ENCODE data around the gene BIRC2.
A peak's percentile ranks its signal among the peaks of the same experiment; 100 is the strongest.

BIRC2 gene

DNA sequence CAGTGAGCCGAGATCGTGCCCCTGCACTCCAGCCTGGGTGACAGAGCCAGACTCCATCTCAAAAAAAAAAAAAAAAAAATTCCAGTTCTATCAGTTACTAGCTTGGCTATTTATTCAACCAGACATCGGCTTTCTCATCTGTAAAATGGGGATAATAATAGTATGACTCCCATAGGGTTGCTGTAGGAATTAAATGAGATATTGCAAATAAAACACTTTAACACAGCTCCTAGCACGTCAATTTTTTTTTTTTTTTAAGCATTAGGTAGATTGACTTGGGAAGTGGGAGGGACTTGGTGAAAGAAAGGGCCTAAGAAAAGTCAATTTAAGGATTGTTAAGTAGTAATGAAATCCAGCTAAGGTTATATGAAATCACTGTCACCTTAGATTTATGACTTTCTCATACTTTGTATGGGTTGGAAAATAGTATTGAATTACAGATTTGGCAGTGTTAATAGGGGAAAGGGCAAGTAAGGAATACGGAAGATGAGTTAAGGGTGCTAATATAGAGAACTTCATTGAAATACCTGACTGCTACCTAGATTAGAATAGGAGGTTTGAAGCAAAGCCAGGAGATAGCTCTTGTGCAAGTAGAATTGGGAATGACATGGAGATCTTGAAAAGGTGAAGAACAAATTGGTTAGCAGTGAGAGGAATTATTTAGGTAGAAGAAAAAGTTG lies 28.8 kb downstream of the BIRC2 start:
- DNase-seq (ENCODE audit: low spot score) = no peak

DNA sequence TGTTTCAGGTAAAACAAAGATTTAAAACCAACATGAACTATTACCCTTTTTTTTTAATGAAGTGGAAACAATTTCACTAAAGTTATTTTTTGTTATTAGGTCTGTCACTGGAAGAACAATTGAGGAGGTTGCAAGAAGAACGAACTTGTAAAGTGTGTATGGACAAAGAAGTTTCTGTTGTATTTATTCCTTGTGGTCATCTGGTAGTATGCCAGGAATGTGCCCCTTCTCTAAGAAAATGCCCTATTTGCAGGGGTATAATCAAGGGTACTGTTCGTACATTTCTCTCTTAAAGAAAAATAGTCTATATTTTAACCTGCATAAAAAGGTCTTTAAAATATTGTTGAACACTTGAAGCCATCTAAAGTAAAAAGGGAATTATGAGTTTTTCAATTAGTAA lies 30.9 kb downstream of the BIRC2 start:
- peak; percentile 83 for DNase-seq (ENCODE audit: low spot score)

DNA sequence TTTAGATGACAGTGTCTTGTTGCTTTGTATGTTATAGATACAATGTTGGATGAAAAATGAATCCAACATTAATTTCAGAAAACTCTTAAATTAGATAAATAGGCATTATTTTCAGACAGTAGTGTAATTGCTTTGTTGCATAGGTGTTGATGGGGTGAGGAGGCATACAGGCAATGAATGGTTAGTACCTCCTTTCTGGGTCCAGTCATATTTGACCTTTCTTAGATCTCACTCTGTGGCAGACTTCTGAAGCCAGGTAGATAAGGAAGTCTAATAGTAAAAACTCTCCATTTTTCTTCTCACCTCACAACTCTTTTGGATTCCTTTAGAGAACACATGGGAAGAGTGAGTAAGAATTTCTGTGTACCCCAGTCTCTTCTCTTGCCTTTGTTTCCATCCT lies 31.8 kb downstream of the BIRC2 start:
- no peak for DNase-seq (ENCODE audit: low spot score)

DNA sequence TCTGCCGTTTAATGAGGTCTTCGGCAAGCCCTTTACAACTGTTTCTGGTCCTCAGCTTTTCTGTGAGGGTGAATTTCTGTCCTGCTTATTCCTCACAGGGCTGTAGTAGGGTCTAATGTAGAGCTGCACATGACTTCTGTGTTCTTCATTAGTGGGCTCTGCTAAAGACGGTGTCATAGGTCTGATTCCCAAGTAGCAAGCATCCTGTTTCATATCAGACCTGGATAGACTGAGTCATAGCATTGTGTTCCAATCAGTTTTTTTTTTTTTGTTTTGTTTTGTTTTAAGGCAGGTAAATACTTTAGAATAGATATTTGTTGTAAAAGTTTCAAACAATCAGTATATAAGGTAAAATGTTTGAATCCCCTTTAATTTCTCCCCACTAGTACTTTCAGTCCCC lies 35.4 kb downstream of the BIRC2 start:
- DNase-seq (ENCODE audit: low spot score) = no peak

DNA sequence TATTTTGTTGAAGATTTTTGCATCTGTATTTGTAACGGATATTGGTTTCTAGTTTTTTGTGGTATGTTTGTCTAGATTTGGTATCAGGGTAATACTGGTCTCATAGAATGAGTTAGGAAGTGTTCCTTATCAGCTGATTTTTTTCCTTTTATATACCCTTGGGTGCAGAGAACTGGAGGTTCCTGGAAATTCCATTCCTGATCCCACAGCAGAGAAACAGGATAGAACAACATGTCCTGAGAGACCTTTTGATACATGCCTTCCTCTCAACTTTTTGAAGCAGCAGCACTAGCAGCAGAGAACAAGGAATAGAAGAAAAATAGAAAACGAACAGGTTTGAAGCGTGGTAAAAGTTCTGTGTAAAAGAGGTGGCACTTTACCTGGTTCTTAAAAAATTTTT lies 36.8 kb downstream of the BIRC2 start:
- DNase-seq (ENCODE audit: low spot score) = no peak

DNA sequence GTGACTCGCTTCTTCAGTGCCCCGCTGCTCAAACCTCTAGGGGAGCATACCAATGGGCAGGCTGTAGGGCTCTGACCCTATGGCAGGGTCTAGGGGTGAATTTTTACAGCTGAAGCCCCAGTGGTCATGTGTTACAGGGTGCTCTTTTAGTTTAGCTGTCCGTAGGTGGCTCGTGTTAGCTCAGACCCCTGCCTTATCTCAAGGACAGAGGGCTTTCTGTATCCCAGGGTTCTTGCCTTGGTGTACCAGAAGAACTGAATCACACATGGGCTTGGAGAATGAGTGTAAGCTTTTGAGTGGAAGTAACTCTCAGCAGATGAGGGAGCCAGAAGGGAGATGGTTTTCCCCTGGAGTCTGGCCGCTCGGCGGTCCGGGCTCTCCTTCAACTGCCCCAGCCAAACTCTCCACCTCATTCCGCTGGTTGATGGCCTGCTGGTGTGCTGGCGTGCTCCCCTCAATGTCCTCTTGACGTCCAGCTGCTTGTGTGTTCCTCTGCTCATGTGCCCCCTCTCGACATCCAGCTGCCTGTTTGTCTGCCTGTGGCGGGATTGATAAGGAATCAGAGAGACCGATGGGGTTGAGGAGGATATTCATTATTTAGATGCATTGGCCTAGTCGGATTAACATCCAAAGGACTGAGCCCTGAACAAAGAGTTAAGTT lies 37.5 kb downstream of the BIRC2 start:
- DNase-seq (ENCODE audit: low spot score) = no peak

DNA sequence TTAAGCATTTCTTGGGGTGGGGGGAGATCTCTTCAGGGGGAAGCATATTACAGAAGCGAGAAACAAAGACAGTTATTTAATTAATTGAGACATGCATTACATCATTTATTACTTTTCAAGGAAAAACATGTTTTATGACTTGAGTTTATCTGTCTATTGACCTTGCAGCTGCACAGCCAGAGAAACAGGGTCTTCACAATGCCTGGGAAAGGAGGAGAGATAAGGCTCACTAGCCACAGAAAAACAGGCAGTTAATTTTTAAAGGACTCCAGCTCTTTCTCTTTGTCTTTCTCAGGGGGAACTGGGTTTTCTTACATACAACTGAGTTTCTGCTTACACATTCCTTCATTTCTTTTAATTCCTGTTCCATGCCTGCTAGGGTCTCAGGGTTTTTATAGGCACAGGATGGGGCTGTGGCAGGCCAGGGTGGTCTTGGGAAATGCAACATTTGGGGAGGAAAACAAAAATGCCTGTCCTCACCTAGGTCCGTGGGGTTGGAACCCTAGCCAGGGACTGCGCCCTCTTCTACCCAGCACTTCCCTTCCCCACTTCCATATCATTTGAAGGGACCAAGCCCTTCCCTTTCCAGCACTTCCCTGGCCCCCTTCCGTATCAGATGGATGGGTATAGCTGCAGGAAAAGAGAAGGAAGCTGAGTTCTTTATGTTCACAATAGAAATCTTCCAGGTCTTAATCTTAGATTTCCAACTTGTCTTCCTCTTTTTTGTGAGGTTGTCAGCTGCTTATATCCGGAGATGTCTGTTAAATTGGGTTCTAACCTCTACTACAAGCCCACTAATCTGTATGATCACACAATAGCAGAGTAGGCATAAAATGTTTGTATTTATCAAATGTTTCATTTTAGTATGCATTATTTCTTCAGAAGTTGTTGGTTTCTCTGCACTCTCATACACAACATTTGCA lies 38.3 kb downstream of the BIRC2 start:
- no peak for DNase-seq (ENCODE audit: low spot score)

DNA sequence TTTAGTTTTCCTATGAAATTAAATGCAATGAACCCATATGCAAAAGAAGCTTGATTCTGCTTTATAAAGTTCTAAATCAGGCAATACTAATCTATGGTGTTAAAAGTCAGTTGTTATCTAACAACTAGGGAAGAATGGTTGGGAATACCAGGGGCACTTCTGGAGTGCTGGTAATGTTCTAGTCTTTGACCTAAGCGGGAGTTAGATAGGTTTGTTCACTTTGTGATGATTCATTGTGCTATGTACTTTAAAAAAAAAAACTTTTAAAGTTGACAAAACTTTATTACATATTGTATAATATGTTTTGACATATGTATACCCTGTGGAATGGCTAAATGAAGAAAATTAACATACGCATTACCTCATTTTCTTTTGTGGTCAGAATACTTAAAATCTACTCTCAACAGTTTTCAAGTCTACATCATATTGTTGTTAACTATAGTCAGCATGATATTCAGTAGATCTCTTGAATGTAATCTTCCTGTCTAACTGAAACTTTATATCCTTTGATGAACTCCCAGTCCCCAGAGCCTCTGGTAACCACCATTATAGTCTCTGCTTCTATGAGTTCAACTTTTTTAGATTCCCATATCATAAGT lies 39.2 kb downstream of the BIRC2 start:
- no peak for DNase-seq (ENCODE audit: low spot score)

DNA sequence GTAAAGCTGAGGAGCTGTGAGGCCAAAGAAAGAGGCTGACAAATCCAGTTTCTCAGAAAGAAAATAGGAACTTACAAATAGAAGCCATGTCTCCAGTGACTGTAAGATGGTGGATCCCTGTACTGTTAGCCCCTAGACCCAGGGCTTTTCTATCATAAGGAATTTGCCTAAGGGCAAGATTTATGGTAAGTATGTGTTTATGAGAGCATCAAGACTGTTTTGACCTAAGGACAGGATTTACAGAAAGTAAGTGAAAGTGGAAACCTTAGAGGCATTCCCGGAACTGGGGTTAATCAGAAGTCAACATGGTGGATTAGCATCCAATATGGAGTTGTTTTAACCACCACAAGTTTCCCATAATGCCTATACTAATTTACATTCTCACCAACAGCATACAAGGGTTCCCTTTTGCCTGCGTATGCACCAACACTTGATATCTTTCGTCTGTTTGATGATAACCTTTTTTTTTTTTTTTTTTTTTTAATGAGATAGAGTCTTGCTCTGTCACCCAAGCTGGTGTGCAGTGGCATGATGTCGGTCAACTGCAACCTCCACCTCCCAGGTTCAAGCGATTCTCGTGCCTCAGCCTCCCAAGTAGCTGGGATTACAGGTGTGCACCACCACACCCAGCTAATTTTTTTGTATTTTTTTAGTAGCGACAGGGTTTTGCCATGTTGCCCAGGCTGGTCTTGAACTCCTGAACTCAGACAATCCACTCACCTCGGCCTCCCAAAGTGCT lies 40.2 kb downstream of the BIRC2 start:
- no peak for DNase-seq (ENCODE audit: low spot score)

DNA sequence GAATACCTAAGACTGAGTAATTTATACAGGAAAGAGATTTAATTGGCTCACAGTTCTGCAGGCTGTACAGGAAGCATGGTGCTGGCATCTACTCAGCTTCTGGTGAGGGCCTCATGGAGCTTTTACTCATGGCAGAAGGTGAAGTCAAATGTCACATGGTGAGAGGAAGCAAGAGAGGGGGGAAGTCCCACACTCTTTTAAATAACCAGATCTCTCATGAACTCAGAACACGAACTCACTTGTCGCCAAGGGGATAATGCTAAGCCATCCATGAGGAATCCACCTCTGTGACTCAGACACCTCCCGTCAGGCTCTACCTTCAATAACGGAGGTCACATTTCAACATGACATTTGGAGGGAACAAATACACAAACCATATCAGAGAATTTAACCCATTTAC lies 42.2 kb downstream of the BIRC2 start:
- DNase-seq (ENCODE audit: low spot score) = no peak

DNA sequence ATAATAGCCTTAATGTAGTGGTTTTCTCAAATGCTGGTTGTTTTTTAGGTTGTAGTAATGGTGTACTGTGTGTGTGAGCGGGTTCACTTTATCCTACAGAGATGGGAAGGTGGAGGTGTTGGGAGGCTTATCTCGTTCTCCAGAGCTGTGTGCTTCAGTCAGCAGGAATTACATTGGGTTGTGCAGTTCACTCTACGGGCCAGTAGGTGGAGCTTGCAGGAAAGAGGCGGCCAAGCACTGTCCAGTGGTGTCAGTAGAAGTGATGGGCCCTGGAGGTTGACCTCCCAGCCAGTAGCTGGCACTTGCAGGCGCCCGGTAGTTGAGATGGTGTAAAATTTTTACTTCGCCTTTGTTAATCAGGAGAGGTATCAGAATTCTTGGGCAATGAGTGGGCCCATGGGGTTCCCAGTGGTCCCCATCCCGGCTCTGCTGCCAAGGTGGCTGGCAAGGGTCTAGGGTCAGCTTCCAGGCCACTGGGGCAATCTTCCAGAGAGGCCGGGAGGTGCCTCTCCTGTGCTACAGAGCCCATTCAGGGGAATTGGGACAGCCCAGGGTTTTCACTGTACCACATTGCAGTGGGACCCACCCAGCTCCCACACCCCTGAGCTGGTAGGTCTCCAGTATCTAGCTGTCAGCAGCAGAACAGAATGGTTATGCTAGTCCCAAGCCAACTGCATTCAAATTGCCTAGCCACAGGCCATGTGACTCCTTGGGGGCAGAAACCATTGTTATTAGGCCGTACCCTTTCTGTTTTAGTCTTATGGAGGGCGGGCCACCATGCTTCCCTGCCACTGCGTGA lies 43.9 kb downstream of the BIRC2 start:
- DNase-seq (ENCODE audit: low spot score) = peak; percentile 42

DNA sequence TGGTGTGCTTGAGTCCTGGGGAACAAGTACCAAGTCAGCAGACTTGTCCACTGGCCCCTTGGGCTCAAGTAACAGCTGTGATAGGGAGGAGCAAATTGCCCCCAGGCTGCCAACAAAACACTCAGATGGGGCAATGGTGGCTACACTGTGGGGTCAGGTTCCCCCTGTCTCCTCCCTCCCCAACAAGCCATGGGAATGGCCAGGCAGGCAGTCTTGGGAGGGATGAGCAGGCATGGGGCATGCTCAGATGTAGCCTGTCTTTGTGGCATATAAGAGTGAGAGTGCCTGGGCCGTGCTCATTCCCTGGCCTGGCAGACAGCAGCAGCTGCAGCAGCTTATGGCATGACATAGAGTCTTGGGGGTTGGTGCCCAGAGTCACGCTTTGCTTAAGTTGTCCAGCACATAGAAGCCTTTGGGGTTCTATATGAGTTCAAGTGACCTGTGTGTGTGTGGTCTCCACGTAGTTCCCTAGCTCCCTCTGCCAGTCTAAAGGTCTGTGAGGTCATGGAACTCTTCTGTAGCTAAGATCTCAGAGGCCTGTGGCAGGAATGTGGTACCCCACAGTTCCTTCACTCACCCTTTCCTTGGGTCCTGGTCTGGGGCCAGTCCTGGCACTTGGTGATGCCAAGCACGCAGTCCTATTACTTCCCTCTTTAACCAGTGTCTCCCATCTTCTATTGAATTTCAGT lies 44.7 kb downstream of the BIRC2 start:
- DNase-seq (ENCODE audit: low spot score) = no peak

DNA sequence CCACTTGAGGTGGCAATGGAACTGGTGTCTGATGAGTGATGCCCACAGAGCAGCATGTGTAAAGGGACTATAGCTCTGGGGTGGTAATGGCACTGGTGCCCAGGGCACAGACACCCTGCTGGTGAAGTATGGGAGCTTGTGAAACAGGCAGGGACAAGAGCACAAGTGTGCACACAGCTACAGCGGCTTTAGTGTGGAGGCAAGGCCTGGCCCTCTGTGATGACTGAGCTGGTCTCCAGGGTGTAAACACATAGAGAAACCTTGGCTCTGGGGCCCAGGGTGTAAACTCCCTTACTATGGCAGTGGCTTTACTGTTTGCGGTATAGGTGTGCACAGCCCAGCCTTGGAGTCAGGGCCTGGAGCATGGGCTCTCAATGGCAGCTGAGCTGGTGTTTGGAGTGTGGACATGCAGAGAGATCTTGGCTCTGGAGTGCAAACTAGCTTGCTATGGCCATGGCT lies 46.3 kb downstream of the BIRC2 start:
- no peak for DNase-seq (ENCODE audit: low spot score)

DNA sequence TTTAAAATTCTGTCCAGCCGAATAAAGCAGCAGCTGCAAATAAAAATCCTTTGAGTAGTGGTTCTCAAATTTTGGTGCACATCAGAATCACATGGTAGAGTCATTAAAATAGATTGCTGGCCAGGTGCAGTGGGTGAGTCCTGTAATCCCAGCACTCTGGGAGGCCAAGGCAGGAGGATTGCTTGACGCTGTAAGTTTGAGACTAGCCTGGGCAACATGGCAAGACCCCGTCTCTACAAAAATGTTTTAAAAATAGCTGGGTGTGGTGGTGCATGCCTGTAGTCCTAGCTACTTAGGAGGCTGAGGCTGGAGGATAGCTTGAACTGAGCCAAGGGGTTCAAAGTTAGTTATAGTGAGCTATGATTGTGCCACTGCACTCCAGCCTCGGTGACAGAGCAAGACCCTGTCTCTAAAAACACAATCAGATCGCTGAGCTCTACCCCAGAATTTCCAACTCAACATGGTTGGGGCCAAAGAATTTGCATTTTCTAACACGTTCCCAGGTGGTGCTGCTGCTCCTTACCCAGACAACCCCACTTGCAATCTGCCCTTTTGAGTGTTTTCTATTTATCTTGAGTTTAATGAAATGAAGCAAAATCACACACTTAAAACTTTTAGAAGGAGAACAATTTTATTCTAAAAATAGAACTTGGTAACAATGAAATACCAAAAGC lies 48.8 kb downstream of the BIRC2 start:
- no peak for DNase-seq (ENCODE audit: low spot score)

DNA sequence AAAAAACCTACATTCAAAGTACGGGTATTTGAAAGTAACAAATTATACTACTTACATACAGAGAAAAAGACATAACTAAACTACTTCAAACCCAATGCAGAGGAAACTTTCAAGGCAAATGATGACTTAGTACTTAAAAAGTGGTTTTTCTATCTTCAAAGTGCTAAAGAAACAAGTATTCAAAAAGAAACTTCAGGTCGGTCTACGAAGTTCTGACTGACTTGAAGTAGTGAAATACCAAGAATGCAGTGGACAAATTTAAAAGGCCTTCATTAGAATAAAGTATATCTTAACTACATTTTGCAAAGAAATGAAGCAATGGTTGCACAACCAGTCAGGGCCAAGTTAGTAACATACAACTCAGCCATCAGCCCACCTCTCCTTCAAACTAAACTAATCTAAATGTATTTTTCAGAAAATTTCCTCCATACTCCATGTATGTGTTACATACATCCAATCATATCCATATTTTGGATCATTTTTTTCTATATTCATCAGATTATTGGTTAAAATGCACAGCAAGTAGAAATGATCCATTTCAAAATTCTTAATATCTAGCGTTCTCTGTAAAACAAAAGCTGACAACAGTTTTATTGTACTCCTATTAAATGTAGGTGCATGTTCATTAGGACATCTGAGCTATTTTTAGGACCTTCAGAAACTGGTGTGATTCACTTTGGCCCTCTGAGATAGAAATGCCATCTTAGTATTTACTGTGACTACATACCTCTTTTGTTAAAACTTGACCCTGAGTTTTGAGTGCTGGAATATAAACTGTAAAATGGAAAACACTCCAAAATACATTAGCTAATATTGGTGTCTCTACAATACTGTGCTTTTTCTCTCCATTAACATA lies 49.9 kb downstream of the BIRC2 start:
- DNase-seq (ENCODE audit: low spot score) = no peak

DNA sequence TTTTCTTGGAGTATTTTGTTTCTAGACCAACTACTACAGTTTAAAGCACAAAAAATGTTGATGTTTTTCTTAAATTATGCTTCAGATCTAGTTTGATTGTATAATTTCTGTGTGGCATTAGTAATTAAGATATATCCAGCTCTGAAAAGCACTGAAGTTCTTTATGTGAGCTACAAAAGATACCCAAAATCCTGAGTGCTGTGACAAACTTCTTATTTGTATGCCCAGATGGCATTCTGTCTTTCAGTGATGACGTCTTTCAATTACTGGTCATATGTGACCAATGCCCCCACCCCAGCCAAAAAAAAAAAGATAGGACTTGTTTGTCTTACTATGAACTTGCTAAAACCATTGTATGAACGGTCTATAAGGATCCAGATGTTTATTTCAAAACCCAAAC lies 51.3 kb downstream of the BIRC2 start:
- DNase-seq (ENCODE audit: low spot score) = no peak

DNA sequence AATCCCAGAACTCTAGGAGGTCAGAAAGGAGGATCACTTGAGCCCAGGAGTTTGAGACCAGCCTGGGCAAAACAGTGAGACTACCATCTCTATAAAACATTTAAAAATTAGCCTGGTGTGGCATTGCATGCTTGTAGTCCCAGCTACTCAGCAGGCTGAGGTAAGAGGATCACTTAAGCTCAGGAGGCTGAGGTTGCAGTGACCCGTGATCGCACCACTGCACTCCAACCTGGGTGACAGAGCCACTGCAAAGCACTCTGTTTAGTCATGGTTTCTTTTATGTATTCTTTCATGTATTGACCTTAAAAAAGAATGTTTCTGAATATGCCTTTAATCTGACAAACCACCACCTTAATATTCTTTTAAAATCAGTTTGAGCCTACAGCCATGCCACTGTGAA lies 52.2 kb downstream of the BIRC2 start:
- DNase-seq (ENCODE audit: low spot score) = no peak

DNA sequence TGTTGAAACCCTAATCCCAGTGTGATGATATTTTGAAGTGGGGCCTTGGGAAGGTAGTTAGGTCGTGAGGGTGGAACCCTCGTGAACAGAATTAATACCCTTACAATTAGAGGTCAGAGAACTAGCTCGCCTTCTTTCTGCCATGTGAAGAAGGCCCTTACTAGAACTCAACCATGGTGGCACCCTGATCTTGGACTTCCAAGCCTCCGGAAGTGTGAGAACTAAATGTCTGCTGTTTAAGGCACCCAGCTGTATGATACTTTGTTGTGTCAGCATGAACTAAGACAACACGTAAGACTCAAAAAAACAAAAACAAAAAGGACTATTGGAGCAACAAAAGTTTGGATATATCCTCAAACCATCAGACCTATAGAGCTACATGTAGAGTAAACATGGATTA lies 53.6 kb downstream of the BIRC2 start:
- no peak for DNase-seq (ENCODE audit: low spot score)

DNA sequence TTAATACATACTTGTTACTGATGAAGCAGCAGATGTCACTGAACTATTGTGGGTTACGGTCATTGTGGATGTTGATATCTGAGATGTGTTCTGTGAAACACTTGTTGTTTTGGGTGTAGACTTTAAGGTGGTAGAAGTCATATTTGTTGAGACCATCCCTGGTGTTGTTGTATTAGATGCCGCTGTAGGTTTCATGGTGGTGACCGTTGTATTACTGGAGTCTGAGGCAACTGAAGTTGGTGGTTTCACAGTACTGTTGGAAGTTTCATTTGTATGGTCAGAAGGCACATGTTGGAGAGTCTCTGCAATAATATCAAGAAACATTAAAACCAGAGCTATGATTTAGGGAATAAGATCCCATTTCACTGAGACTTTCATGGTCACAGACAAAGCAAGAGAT lies 54.9 kb downstream of the BIRC2 start:
- no peak for DNase-seq (ENCODE audit: low spot score)

Data from COLO829 (cell line).